ENCODE results near the gene CSTPP1. TPM values are rescaled to one million over a fixed set of nuclear protein-coding genes. Genes with fewer than 3 reads are reported as not detected.

CSTPP1 gene
- total RNA-seq, 1 donor from 2014 or later: 29.9 TPM

GRCh38 chr11:47035108-47035507, 98.5 kb downstream of the CSTPP1 start:
- Mint-ChIP-seq H3K36me3 (ENCODE audit: low read depth) (peaks cover 3% of the 10 kb centered on the region), H3K4me3 (no peak overlapping the region), H3K4me1 (no peaks in the 10 kb centered on the region), H3K27ac (no peak overlapping the region), H3K27me3 (no peaks in the 10 kb centered on the region), H3K9me3 (no peaks in the 10 kb centered on the region)
- TF ChIP-seq CTCF (IDR thresholded peaks at IDR 0.05): no peak
- CTCF ChIA-PET: no interaction called here
- DNase-seq (no peak), ATAC-seq (ENCODE audit: low read depth) (no peak)
- POLR2A ChIA-PET: no interaction called here
- intact Hi-C loops (cut with micrococcal nuclease): loop anchor here (1.0 kb wide), 1 partner anchor 8 kb away; no protein-coding TSS in a partner anchor

- H3K27me3 Mint-ChIP-seq: no peaks in the 10 kb centered on the region
- ATAC-seq (ENCODE audit: low read depth) (no peak), DNase-seq (no peak)
- peaks cover 2% of the 10 kb centered on the region for H3K4me1 Mint-ChIP-seq
- H3K4me3 Mint-ChIP-seq: no peak overlapping the region
- TF ChIP-seq CTCF (IDR thresholded peaks at IDR 0.05): no peak
- H3K36me3 Mint-ChIP-seq (ENCODE audit: low read depth): no peaks in the 10 kb centered on the region
- intact Hi-C loops (cut with micrococcal nuclease): no loop called here
- ChIA-PET POLR2A (no interaction called here), CTCF (no interaction called here)
- H3K27ac Mint-ChIP-seq: no peak overlapping the region
- no peaks in the 10 kb centered on the region for H3K9me3 Mint-ChIP-seq
Observed at GRCh38 chr11:47044119-47044518, 107.6 kb downstream of the CSTPP1 start.

GRCh38 chr11:47047972-47048371, 111.4 kb downstream of the CSTPP1 start:
- Mint-ChIP-seq H3K27me3 (no peaks in the 10 kb centered on the region), H3K27ac (no peak overlapping the region), H3K36me3 (ENCODE audit: low read depth) (peaks cover 6% of the 10 kb centered on the region), H3K4me1 (peaks cover 2% of the 10 kb centered on the region), H3K9me3 (no peaks in the 10 kb centered on the region), H3K4me3 (no peak overlapping the region)
- POLR2A ChIA-PET: no interaction called here
- DNase-seq (no peak), ATAC-seq (ENCODE audit: low read depth) (no peak)
- intact Hi-C loops (cut with micrococcal nuclease): no loop called here
- CTCF ChIA-PET: no interaction called here
- TF ChIP-seq CTCF (IDR thresholded peaks at IDR 0.05): no peak

- DNase-seq: no peak
- H3K27me3 Mint-ChIP-seq: no peaks in the 10 kb centered on the region
- intact Hi-C loops (cut with micrococcal nuclease): no loop called here
- H3K4me3 Mint-ChIP-seq: no peak overlapping the region
- ChIA-PET CTCF (no interaction called here), POLR2A (no interaction called here)
- H3K36me3 Mint-ChIP-seq (ENCODE audit: low read depth): peaks cover 13% of the 10 kb centered on the region
- H3K27ac Mint-ChIP-seq: no peak overlapping the region
- ATAC-seq (ENCODE audit: low read depth): no peak
- H3K9me3 Mint-ChIP-seq: no peaks in the 10 kb centered on the region
- H3K4me1 Mint-ChIP-seq: peaks cover 2% of the 10 kb centered on the region
- TF ChIP-seq CTCF (IDR thresholded peaks at IDR 0.05): no peak
Observed at GRCh38 chr11:47050284-47050683, 113.7 kb downstream of the CSTPP1 start.

- no peaks in the 10 kb centered on the region for H3K27me3 Mint-ChIP-seq
- no peak overlapping the region for H3K4me3 Mint-ChIP-seq
- no peak for ATAC-seq (ENCODE audit: low read depth)
- no peaks in the 10 kb centered on the region for H3K9me3 Mint-ChIP-seq
- H3K27ac Mint-ChIP-seq: no peak overlapping the region
- CTCF ChIA-PET: no interaction called here
- no peak for DNase-seq
- peaks cover 16% of the 10 kb centered on the region for H3K36me3 Mint-ChIP-seq (ENCODE audit: low read depth)
- TF ChIP-seq CTCF (IDR thresholded peaks at IDR 0.05): no peak
- intact Hi-C loops (cut with micrococcal nuclease): no loop called here
- POLR2A ChIA-PET: no interaction called here
- H3K4me1 Mint-ChIP-seq: peaks cover 2% of the 10 kb centered on the region
Observed at GRCh38 chr11:47051217-47051616, 114.7 kb downstream of the CSTPP1 start.
